KBM-7 (cell line): ENCODE measurements around the gene IREB2.
"Not testable (repeated sequence)": the region's sequence is repeated elsewhere in the genome, so short reads cannot be mapped to it uniquely, and the experiment has no call there.

ENCODE experiments used
- DNase-seq: peaks from one replicate; pipeline ENCODE4 v3.0.0-alpha.2; 2015
- in situ Hi-C: fragments of 300-500 bp; cut with MboI; formaldehyde crosslinking; loops from 2 replicates; pipeline ENCODE4 v1.14.3; 2020; ENCODE audit warnings: low sequenced_read_pairs, low pct_unique_long_range_greater_than_20kb, mixed read lengths

The IREB2 gene

GRCh38 chr15:78424673-78425072 lies 13.3 kb upstream of the IREB2 start:
- in situ Hi-C loops, result loop anchor here (25.0 kb wide), 1 partner anchor 112 kb away; no protein-coding TSS in a partner anchor
- no peak for DNase-seq

GRCh38 chr15:78425643-78426042 lies 12.4 kb upstream of the IREB2 start:
- in situ Hi-C loops, result no loop called here
- peak; percentile 89 for DNase-seq

DNA sequence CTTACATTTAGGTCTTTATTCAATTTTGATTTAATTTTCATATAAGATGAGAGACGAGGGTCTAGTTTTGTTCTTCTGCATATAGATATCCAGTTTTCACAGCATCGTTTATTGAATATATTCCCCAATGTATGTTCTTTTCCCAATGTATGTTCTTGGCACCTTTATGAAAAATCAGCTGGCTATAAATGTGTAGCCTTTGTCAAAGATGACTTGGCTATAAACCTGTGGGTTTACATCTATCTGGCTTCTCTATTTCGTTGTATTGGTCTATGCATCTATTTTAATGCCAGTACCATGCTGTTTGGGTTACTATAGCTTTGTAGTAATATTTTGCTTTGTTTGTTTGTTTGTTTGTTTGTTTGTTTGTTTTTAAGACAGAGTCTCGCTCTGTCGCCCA lies 11.7 kb upstream of the IREB2 start:
- DNase-seq, result no peak
- in situ Hi-C loops, result no loop called here

GRCh38 chr15:78427953-78428352 lies 10.1 kb upstream of the IREB2 start:
- no peak for DNase-seq
- in situ Hi-C loops, result no loop called here

- in situ Hi-C loops, result no loop called here
- no peak for DNase-seq
Measured at GRCh38 chr15:78429477-78429876, 8.5 kb upstream of the IREB2 start.

DNA sequence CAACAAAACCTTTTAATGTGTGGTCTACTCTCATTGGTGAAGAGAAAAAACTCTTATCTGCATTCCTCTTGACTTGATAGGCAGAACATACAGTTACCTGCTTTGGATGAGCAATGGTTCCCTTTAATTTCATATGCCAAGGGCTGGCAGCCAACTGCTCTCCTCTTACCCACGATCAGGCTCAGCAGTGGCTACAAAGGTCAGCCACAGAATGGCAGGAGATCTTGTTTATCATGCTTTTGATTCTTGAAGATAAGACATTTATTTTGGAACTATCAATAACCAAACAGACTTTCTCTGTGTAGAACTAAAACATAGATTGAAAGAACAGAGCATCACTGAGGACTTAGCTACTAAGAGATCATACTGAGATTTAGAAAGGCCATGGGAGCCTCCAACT lies 6.1 kb upstream of the IREB2 start:
- in situ Hi-C loops, result no loop called here

DNA sequence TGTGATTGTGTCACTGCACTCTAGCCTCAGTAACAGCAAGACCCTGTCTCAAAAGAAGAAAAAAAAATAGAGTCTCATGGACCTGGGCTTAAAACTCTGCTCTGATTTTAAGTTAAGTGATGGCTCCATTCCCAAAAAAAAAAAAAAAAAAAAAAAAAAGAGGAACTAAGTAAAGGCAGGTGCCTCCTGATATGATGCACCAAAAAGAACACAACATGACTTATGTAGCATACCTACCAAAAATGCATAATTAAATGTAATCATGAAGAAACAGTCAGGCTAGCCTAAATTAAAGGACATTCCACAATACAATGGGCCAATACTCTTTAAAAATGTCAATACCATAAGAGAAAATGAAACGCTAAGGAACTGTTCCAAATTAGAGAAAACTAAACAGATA lies 5.4 kb upstream of the IREB2 start:
- DNase-seq, result peak; percentile 38
- in situ Hi-C loops, result no loop called here

More for the DNA sequence above, 6.1 kb upstream of the IREB2 start:
- no peak for DNase-seq

DNA sequence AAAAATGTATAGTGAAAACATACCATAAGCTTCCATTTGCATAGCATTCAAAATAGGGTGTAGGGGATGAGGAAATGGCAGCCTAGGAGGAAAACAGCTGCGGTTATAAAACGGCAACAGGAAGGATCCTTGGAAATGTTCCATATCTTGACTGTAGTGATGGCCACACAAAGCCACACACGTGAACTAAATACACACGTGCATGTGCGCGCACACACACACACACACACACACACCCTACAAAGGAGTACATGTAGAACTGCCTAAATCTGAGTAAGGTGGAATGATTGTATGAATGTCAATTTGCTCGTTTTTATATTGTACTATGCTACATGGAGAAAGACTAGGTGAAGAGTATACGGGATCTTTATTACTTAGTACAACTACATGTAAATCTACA lies 3.9 kb upstream of the IREB2 start:
- in situ Hi-C loops, result no loop called here
- peak; percentile 85 for DNase-seq

- in situ Hi-C loops, DNase-seq: not testable (repeated sequence)
Measured at GRCh38 chr15:78434711-78435110, 3.3 kb upstream of the IREB2 start.

GRCh38 chr15:78437107-78437761 lies 782 bp upstream of the IREB2 start:
- in situ Hi-C loops, result no loop called here
- DNase-seq, result no peak

DNA sequence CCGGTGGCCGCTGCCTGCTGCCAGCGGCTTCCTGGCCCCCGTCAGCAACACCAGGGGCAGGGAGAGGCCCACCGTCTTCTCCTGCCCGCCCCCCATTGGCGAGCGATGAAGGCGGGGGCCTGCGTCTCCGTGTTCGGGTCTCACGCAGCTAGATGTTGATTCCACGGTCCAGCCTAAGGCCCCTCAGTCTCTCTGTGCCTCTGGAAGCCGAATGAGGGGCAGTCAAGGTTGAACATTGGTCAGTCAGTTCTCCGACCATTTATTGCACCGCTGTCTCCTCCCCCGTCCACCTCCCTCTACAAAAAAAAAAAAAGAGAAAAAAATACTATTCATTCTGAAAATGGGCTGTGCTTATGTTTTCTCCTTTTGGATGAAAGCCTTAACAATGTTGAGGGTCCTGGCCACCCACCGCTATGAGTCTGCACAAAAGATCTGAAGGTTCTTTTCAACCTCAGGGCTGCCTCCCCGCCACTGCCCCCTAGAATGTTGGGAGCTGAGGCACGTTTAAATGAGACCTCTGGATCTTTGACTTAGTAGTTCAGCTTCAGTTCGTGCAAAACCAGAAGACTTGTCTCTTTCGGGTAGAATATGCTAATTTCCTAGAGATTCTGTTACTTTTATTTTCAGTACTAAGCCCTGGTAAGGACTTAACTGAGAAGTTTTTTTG lies 736 bp downstream of the IREB2 start:
- in situ Hi-C loops, result no loop called here
- DNase-seq, result peak; percentile 63

GRCh38 chr15:78440375-78441373 lies 2.7 kb downstream of the IREB2 start:
- DNase-seq, result no peak
- in situ Hi-C loops, result no loop called here

- DNase-seq, result no peak
Measured at GRCh38 chr15:78444255-78444654, 6.2 kb downstream of the IREB2 start.

DNA sequence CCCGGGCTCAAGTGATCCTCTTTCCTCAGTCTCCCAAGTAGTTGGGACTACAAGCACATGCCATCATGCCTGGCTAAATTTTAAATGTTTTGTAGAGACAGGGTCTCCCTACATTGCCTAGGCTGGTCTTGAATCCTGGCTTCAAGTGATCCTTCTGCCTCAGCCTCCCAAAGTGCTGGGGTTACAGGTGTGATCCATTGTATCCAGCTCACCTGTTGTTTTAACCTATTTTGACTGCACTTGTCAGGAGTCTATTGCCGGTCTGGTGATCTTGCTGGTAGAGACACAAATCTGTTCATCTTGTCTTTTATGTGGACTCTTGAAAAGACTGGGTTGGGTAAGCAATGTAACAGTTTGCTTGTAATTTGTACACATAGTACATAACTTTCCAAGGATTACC lies 7.9 kb downstream of the IREB2 start:
- DNase-seq, result no peak

More at GRCh38 chr15:78444255-78444654, 6.2 kb downstream of the IREB2 start:
- in situ Hi-C loops, result no loop called here

GRCh38 chr15:78446551-78446950 lies 8.5 kb downstream of the IREB2 start:
- no peak for DNase-seq
- in situ Hi-C loops, result no loop called here

More for the DNA sequence above, 7.9 kb downstream of the IREB2 start:
- in situ Hi-C loops, result no loop called here

DNA sequence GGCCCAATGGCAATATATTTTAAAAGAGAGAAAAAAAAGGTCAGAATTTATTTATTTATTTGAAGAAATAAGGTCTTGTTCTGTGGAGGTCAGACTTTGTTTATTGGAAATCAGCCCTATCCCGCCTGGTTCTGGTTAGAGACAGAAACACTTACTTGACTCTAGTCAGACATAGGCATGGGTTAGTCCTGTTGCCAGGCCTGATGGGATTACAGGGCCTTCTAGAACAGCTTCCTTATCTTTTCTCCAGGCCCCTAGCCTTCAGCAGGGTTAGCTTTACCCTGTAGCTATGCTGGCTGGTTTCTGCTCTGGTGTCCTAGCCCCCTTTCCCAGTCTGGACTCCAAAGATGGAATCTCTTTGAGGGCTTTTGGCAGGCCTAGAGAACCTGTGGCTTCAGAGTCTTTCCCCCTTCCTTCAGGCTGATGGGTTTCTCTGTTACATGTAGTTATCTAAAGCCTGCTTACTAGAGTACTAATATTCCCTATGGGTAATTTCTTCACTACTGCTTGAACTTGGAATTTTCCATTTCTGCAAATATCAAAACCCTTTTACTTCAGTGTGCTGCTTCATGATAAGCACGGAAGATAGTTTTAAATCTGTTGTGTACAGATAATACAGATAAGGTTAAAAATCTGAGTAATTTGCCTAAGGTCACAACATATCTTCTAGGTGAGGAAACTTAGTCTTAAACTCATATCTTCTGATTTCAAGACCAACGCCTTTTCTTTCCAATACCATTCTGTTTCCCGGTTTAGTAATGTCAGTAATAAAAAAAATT lies 10.6 kb downstream of the IREB2 start:
- no peak for DNase-seq
- in situ Hi-C loops, result no loop called here

GRCh38 chr15:78449220-78449999 lies 11.4 kb downstream of the IREB2 start:
- no peak for DNase-seq
- in situ Hi-C loops, result no loop called here

- no peak for DNase-seq
- in situ Hi-C loops, result no loop called here
Measured at GRCh38 chr15:78450285-78450858, 12.4 kb downstream of the IREB2 start.
